Kidney epithelial cell (primary cell): ENCODE measurements around the gene CFC1. TPM values are rescaled to one million over a fixed set of nuclear protein-coding genes. Genes with fewer than 3 reads are reported as not detected.
"Not testable (repeated sequence)": the region's sequence is repeated elsewhere in the genome, so short reads cannot be mapped to it uniquely, and the experiment has no call there.

Experiments
- DNase-seq: peaks from one replicate; pipeline ENCODE4 v3.0.0-alpha.2; 2010; ENCODE audit warnings: low read depth
- H3K27me3 ChIP-seq: 2 replicates; pipeline ENCODE4 v1.6.0; 2011; ENCODE audit warnings: low read length; ENCODE audit not compliant: control insufficient read depth, insufficient read depth
- H3K36me3 ChIP-seq: 2 replicates; pipeline ENCODE4 v1.5.1; 2011; ENCODE audit warnings: low read length; ENCODE audit not compliant: control insufficient read depth, insufficient read depth
- H3K4me3 ChIP-seq: 2 replicates; pipeline ENCODE4 v1.5.1; 2011; ENCODE audit warnings: low read depth, mild to moderate bottlenecking, control low read depth, low read length
- total RNA-seq: library from RNA; depleted of rRNA; stranded (reverse); fragments of >200 nt; gene quantifications from 2 replicates; pipeline ENCODE4 v1.2.3, GENCODE V29; 2015

CFC1 gene
- total RNA-seq, 1 donor from 2014 or later = not detected

GRCh38 chr2:130556441-130556840, 42.9 kb downstream of the CFC1 start:
- not testable (repeated sequence) for DNase-seq

GRCh38 chr2:130554178-130554577, 45.2 kb downstream of the CFC1 start:
- not testable (repeated sequence) for H3K36me3 ChIP-seq, H3K4me3 ChIP-seq, DNase-seq, H3K27me3 ChIP-seq

More at GRCh38 chr2:130556441-130556840, 42.9 kb downstream of the CFC1 start:
- not testable (repeated sequence) for H3K27me3 ChIP-seq, H3K36me3 ChIP-seq, H3K4me3 ChIP-seq

GRCh38 chr2:130549475-130549874, 49.9 kb downstream of the CFC1 start:
- H3K27me3 ChIP-seq, H3K4me3 ChIP-seq, DNase-seq, H3K36me3 ChIP-seq: not testable (repeated sequence)

- not testable (repeated sequence) for DNase-seq, H3K36me3 ChIP-seq, H3K27me3 ChIP-seq, H3K4me3 ChIP-seq
Measured at GRCh38 chr2:130548418-130548817, 51.0 kb downstream of the CFC1 start.

- H3K27me3 ChIP-seq, H3K4me3 ChIP-seq, H3K36me3 ChIP-seq, DNase-seq: not testable (repeated sequence)
Measured at GRCh38 chr2:130544978-130545377, 54.4 kb downstream of the CFC1 start.

- DNase-seq, H3K27me3 ChIP-seq, H3K4me3 ChIP-seq, H3K36me3 ChIP-seq: not testable (repeated sequence)
Measured at GRCh38 chr2:130543785-130544528, 55.4 kb downstream of the CFC1 start.

GRCh38 chr2:130542789-130543188, 56.6 kb downstream of the CFC1 start:
- H3K27me3 ChIP-seq, DNase-seq, H3K4me3 ChIP-seq, H3K36me3 ChIP-seq: not testable (repeated sequence)

Other genes with a start within 250 kb of the CFC1 start
- 15.9 and 35.6 TPM in 2 replicates for gene PTPN18, start 243.5 kb downstream of the CFC1 start, total RNA-seq
- not detected in 2 replicates for gene POTEI, start 90.2 kb downstream of the CFC1 start, total RNA-seq
- gene CFC1B, start 78.4 kb downstream of the CFC1 start, total RNA-seq = not detected in 2 replicates
- gene POTEJ, start 11.9 kb upstream of the CFC1 start, total RNA-seq = not detected in 2 replicates
- not detected in 2 replicates for gene GPR148, start 129.5 kb upstream of the CFC1 start, total RNA-seq
- not detected in 2 replicates for gene AMER3, start 156.0 kb upstream of the CFC1 start, total RNA-seq
- 9.3 and 14.9 TPM in 2 replicates for gene ARHGEF4, start 237.3 kb upstream of the CFC1 start, total RNA-seq